Spleen (tissue), 7 donors: ENCODE data around the gene CCDC92.

Source experiments
- CTCF ChIP-seq, 11 experiments: fragments of 200-600 bp in 7 of 11; fragments of 450-650 bp in 4 of 11; sonication (generic) in 4 of 11; IDR thresholded peaks in 8 of 11; conservative IDR thresholded peaks in 3 of 11; 1 replicate in 7 of 11; 2 replicates in 4 of 11; pipeline versions ENCODE4 v1.4.0 to v1.8.0; 2016 to 2021; ENCODE audit warnings: antibody characterized with exemption in 11 of 11, inconsistent platforms in 4 of 11, mild to moderate bottlenecking in 1 of 11
- POLR2A ChIP-seq, 3 donors: fragments of 450-650 bp; IDR thresholded peaks; one replicate each; pipeline ENCODE4 v1.5.1; 2017; ENCODE audit warnings: antibody characterized with exemption in 3 of 3, mild to moderate bottlenecking in 1 of 3
- donor health status: DM: no; HTN: no; CAD: no; lungs with moderate emphysema.
- donor health status: DM: no; HTN: no; CAD: no.
- donor health status: DM: no; HTN: no; CAD: no.

- TF ChIP-seq CTCF (IDR thresholded peaks at IDR 0.05 in 8 of 11, conservative IDR thresholded peaks at IDR 0.05 in 3 of 11) (no peak), POLR2A (IDR thresholded peaks at IDR 0.05) (no peak)
These were observed 74.0 kb downstream of the CCDC92 start for GRCh38 chr12:123898673-123899072.
